Activated naive CD4-positive, alpha-beta T cell treated with anti-CD3 and anti-CD28 coated beads, Interleukin-2, amount 50 U/mL, for 24 hours (primary cell): ENCODE measurements around the gene CD69.

ENCODE experiments used
- H3K27ac Mint-ChIP-seq: one replicate; pipeline ENCODE4 v1.8.0; 2021; ENCODE audit warnings: mild to moderate bottlenecking, mixed read lengths
- H3K27me3 Mint-ChIP-seq: one replicate; pipeline ENCODE4 v1.8.0; 2021; ENCODE audit warnings: mixed read lengths
- H3K36me3 Mint-ChIP-seq: one replicate; pipeline ENCODE4 v1.8.0; 2021; ENCODE audit warnings: mixed read lengths
- H3K4me1 Mint-ChIP-seq: one replicate; pipeline ENCODE4 v1.8.0; 2021; ENCODE audit warnings: mixed read lengths
- H3K4me3 Mint-ChIP-seq: one replicate; pipeline ENCODE4 v1.8.0; 2021; ENCODE audit warnings: mild to moderate bottlenecking, mixed read lengths
- H3K9me3 Mint-ChIP-seq: one replicate; pipeline ENCODE4 v1.8.0; 2021; ENCODE audit warnings: mixed read lengths

Gene CD69

DNA sequence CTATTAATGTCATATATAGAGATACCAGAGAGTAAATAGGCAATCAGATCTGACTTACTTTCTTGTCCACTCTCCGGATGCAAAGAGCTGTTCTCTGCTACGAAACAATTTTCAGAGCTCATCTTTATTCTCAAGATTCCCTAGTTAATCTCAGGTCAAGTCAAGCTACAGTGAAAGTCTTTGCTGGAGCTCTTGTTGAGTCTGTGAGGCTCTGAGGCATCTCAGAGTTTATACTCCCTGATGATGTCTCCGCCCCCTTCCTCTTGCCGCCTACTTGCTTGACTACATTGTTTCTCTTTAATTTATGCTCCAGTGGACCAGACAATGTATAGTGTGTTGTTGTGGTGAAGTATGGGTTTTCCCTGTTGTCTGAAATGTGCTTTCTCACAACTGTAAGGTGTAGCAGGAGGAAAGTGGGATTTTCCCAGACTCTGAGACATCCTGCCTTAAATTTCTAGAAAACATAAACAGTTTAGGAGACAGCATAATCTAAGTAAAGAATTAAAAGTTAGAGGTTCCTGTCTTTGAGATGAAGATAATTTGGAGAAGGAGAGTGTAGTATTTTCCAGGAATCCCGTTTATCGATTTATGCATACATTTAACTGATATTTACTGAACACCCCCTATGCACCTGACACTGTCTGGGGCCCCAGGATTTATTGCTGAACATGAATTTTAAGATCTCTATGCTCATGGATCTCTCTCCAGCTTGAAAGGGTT, at the start of gene CD69:
CD69 (minus strand) TSS at position 203 of the 720 bp plus-strand sequence; CDS start at position 122, 81 bp downstream.
- Mint-ChIP-seq H3K9me3 (no peaks in the 10 kb centered on the region), H3K27me3 (no peaks in the 10 kb centered on the region), H3K36me3 (peaks cover 38% of the 10 kb centered on the region), H3K4me3 (peak within 1 kb of the TSS; percentile 100), H3K27ac (peak within 1 kb of the TSS; percentile 100), H3K4me1 (peaks cover 37% of the 10 kb centered on the region)

- Mint-ChIP-seq H3K4me1 (peaks cover 16% of the 10 kb centered on the region), H3K36me3 (no peaks in the 10 kb centered on the region), H3K9me3 (no peaks in the 10 kb centered on the region), H3K27ac (no peak overlapping the region), H3K27me3 (no peaks in the 10 kb centered on the region), H3K4me3 (no peak overlapping the region)
Observed at GRCh38 chr12:9809866-9810265, 49.2 kb upstream of the CD69 start.

GRCh38 chr12:9809338-9809737, 48.6 kb upstream of the CD69 start:
- Mint-ChIP-seq H3K36me3 (no peaks in the 10 kb centered on the region), H3K27ac (no peak overlapping the region), H3K4me1 (peaks cover 15% of the 10 kb centered on the region), H3K4me3 (no peak overlapping the region), H3K9me3 (no peaks in the 10 kb centered on the region), H3K27me3 (no peaks in the 10 kb centered on the region)

- H3K4me1 Mint-ChIP-seq, result peaks cover 9% of the 10 kb centered on the region
- no peaks in the 10 kb centered on the region for H3K9me3 Mint-ChIP-seq
- no peaks in the 10 kb centered on the region for H3K27me3 Mint-ChIP-seq
- H3K27ac Mint-ChIP-seq, result no peak overlapping the region
- H3K36me3 Mint-ChIP-seq, result no peaks in the 10 kb centered on the region
- H3K4me3 Mint-ChIP-seq, result no peak overlapping the region
Observed at GRCh38 chr12:9808504-9808903, 47.8 kb upstream of the CD69 start.

GRCh38 chr12:9806714-9807113, 46.0 kb upstream of the CD69 start:
- no peak overlapping the region for H3K27ac Mint-ChIP-seq
- H3K9me3 Mint-ChIP-seq, result no peaks in the 10 kb centered on the region
- no peaks in the 10 kb centered on the region for H3K27me3 Mint-ChIP-seq

GRCh38 chr12:9805883-9806282, 45.2 kb upstream of the CD69 start:
- peaks cover 4% of the 10 kb centered on the region for H3K4me1 Mint-ChIP-seq
- H3K9me3 Mint-ChIP-seq, result no peaks in the 10 kb centered on the region
- H3K4me3 Mint-ChIP-seq, result no peak overlapping the region
- H3K27ac Mint-ChIP-seq, result no peak overlapping the region
- H3K36me3 Mint-ChIP-seq, result no peaks in the 10 kb centered on the region
- no peaks in the 10 kb centered on the region for H3K27me3 Mint-ChIP-seq

More at GRCh38 chr12:9806714-9807113, 46.0 kb upstream of the CD69 start:
- H3K4me3 Mint-ChIP-seq, result no peak overlapping the region
- peaks cover 6% of the 10 kb centered on the region for H3K4me1 Mint-ChIP-seq
- no peaks in the 10 kb centered on the region for H3K36me3 Mint-ChIP-seq

DNA sequence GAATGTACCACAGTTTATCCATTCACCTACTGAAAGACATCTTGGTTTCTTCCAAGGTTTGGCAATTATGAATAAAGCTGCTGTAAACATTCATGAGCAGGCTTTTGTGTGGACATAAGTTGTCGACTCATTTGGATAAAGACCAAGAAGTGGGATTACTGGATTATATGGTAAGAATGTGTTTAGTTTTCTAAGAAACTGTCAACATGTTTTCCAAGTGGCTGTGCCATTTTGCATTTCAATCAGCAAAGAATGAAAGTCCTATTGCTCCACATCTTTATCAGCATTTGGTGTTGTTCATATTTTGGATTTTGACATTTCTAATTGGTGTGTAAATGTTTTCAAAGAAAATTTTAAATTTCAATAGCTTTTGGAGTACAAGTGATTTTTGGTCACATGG, 39.3 kb upstream of the CD69 start:
- Mint-ChIP-seq H3K27ac (no peak overlapping the region), H3K36me3 (peaks cover 3% of the 10 kb centered on the region), H3K4me1 (peaks cover 24% of the 10 kb centered on the region)

GRCh38 chr12:9797722-9798619, 37.3 kb upstream of the CD69 start:
- Mint-ChIP-seq H3K4me1 (peaks cover 40% of the 10 kb centered on the region), H3K9me3 (peaks cover 7% of the 10 kb centered on the region), H3K36me3 (peaks cover 3% of the 10 kb centered on the region), H3K27me3 (no peaks in the 10 kb centered on the region), H3K4me3 (peak overlapping the region; percentile 92), H3K27ac (peak overlapping the region; percentile 81)

More for the DNA sequence above, 39.3 kb upstream of the CD69 start:
- H3K9me3 Mint-ChIP-seq, result no peaks in the 10 kb centered on the region
- H3K4me3 Mint-ChIP-seq, result no peak overlapping the region
- H3K27me3 Mint-ChIP-seq, result no peaks in the 10 kb centered on the region

GRCh38 chr12:9796971-9797370, 36.3 kb upstream of the CD69 start:
- Mint-ChIP-seq H3K9me3 (peaks cover 7% of the 10 kb centered on the region), H3K36me3 (peaks cover 3% of the 10 kb centered on the region), H3K4me1 (peaks cover 50% of the 10 kb centered on the region), H3K27ac (peak overlapping the region; percentile 93), H3K27me3 (no peaks in the 10 kb centered on the region), H3K4me3 (peak overlapping the region; percentile 92)

DNA sequence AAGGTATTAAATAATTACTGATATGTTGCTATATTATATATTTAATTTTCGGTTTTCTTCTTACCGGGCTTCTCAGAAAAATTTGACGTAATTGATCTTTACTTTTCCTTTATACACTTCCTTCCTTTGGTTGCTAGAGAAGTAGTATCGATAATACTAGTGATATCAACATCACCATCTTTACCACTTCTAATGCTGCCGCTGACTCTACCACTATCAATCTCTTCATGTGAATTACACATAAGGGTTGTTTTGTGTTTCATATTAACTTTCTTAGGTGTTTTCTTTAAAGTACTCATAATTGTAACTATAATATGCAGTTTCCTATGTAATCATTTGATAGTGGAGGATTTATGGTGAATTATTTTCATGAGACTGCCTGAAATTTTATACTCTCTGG, 35.6 kb upstream of the CD69 start:
- Mint-ChIP-seq H3K27me3 (no peaks in the 10 kb centered on the region), H3K9me3 (peaks cover 7% of the 10 kb centered on the region), H3K4me3 (peak overlapping the region; percentile 92), H3K4me1 (peaks cover 56% of the 10 kb centered on the region), H3K36me3 (peaks cover 3% of the 10 kb centered on the region), H3K27ac (peak overlapping the region; percentile 93)

- Mint-ChIP-seq H3K9me3 (peaks cover 7% of the 10 kb centered on the region), H3K27me3 (no peaks in the 10 kb centered on the region), H3K27ac (peak overlapping the region; percentile 93), H3K4me3 (peak overlapping the region; percentile 92), H3K36me3 (peaks cover 3% of the 10 kb centered on the region), H3K4me1 (peaks cover 60% of the 10 kb centered on the region)
Observed at GRCh38 chr12:9795945-9796344, 35.2 kb upstream of the CD69 start.

- Mint-ChIP-seq H3K27ac (peak overlapping the region; percentile 93), H3K9me3 (peaks cover 12% of the 10 kb centered on the region), H3K36me3 (peaks cover 4% of the 10 kb centered on the region), H3K27me3 (no peaks in the 10 kb centered on the region), H3K4me1 (peaks cover 70% of the 10 kb centered on the region), H3K4me3 (peak overlapping the region; percentile 92)
Observed at GRCh38 chr12:9794484-9795093, 33.9 kb upstream of the CD69 start.

GRCh38 chr12:9793779-9794395, 33.2 kb upstream of the CD69 start:
- Mint-ChIP-seq H3K9me3 (peaks cover 12% of the 10 kb centered on the region), H3K4me3 (peak overlapping the region; percentile 92)

GRCh38 chr12:9792961-9793617, 32.4 kb upstream of the CD69 start:
- Mint-ChIP-seq H3K4me3 (peak overlapping the region; percentile 81), H3K27ac (peak overlapping the region; percentile 93), H3K9me3 (peaks cover 12% of the 10 kb centered on the region), H3K36me3 (peaks cover 4% of the 10 kb centered on the region), H3K4me1 (peaks cover 78% of the 10 kb centered on the region), H3K27me3 (no peaks in the 10 kb centered on the region)

More at GRCh38 chr12:9793779-9794395, 33.2 kb upstream of the CD69 start:
- Mint-ChIP-seq H3K27me3 (no peaks in the 10 kb centered on the region), H3K36me3 (peaks cover 4% of the 10 kb centered on the region), H3K27ac (peak overlapping the region; percentile 93), H3K4me1 (peaks cover 75% of the 10 kb centered on the region)
